Stimulated activated CD8-positive, alpha-beta memory T cell treated with anti-CD3 and anti-CD28 coated beads, Interleukin-15, amount 100 ng/mL, for 24 hours (primary cell): ENCODE measurements around the gene OAT.

Experiments used
- DNase-seq: peaks from one replicate; pipeline ENCODE4 v3.0.0-alpha.2; 2020; ENCODE audit warnings: low read depth

OAT gene

DNA sequence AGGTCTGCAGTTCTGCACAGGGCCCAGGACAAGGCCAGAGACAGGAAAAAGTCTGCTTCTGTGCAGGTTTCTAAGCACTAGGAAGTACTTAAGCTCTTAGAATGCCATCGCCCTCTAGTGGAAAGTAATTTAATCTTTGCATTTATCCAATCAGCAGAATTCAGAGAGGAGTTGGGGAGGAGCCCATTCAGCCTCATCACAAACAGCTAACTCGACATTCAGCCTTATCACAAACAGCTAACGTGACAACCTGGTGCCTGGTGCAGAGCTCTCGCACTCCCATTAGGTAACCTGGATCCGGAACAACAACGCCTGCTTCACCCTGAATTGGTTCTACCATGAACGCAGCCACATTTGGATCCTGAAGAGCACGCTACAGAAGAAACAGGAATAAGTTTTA, 15.2 kb downstream of the OAT start:
- DNase-seq: no peak

DNA sequence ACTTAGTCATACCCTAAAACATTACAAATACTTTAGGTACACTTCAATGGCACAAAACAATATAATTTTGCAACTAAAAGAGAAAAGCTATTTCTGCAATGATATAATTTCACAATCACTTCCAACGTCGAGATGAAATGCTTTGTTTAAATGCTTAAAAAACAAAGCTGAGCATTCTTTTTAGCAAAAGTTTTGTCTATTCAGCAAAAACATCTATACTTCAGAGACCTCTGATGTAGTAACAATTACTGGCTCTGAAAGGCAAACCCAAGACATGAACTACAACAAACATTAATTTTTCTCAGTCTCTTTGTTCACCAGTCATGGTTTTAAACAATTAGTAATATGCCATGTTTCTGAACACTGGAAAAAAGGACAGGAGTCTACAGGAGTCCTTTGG, 16.4 kb downstream of the OAT start:
- DNase-seq: no peak

DNA sequence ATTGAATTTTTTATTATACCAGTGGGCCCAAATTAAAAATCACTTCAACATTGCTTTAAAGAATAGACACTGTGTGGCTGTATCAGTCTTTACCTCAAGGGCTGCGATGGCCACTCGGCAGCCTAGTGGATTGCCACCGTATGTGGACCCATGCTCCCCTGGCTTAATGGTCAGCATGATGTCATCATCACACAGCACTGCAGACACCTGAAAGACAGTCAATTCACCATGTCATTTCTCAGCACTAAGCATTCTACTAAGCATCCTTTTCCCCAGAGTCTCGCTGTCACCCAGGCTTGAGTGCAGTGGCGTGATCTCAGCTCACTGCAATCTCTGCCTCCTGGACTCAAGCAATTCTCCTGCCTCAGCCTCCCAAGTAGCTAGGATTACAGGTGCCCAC, 17.1 kb downstream of the OAT start:
- no peak for DNase-seq

DNA sequence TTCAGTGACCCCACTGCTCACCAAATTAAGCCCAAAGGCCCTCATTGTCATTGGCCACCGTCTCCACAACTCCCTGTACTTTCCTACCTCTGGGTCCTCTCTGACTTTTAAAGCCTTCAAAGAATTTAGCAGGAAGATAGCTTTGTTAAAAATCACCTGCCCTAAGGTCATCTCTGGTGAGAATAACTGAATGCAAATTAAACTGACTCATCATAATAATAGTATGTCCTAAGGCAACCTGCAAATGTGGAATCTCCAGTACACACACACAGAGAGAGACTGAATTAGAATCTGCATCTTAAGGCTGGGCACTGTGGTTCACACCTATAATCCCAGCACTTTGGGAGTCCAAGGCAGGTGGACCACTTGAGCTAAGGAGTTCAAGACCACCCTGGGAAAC, 24.1 kb downstream of the OAT start:
- DNase-seq: no peak

DNA sequence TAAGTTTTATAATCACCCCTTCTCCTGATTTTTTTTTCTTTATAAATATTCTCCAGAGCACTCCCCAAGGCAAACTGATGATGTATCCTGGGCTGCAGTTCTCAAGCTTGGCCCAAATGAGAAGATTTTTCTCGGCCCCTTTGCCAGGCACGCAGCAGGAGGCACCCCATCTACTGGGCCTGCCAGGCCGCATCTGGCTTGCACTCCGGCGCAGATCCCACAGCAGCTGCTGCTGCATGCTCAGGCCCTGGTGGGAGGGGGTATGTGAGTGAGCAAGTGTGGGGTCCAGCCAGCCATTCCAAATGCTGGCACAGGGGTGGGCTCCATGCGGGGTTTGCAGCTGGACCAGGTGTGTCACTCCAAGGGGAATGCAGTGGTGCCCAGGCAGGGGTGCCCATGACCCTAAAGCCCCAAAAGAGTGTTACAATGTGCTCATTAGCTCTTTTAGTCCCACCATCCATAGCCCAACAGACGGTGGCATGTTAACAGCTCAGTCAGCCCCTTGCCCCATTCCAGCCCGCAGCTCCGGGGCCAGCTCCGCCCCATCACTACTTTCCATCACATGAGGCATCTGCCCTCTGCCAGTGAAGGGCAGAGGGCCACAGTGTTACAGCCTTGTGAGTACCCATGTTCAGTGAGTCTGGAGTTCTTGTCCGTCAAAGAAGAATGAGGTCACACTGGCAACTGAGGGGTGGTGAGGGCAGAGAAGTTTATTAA, 25.9 kb downstream of the OAT start:
- DNase-seq: no peak

DNA sequence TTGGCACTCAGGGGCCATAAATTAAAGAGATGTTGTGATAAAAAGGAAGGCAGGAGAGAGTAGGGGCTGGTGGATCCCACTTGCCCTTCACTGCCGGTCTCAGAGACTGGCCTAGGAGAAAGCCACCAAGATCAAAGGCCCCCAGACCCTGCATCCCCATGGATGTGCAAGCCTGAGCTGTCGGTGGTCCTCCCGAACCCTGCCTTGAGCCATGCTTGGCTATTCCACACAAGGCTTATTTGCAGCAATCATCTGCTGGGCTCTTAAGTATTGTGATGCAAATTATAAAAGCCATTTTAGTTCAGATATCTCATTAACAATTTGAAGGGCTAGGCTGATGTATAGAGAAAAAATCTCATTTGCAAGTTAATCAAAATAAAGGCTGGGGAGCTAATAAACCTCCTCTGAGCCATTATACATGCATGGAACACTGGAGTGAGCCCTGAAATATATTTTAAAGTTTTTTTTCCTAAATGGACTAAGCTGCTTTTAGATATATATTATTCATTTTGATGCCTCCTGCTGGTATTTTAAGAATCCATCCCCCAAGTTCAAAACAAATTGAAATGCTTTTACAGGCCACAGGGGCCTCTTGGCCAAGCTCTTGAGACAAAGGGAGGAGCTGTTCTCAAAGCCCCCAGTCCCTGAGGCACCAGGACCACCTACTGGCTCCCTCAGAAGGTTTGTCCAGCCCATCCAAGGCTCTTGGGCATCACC, 28.1 kb downstream of the OAT start:
- DNase-seq: no peak

DNA sequence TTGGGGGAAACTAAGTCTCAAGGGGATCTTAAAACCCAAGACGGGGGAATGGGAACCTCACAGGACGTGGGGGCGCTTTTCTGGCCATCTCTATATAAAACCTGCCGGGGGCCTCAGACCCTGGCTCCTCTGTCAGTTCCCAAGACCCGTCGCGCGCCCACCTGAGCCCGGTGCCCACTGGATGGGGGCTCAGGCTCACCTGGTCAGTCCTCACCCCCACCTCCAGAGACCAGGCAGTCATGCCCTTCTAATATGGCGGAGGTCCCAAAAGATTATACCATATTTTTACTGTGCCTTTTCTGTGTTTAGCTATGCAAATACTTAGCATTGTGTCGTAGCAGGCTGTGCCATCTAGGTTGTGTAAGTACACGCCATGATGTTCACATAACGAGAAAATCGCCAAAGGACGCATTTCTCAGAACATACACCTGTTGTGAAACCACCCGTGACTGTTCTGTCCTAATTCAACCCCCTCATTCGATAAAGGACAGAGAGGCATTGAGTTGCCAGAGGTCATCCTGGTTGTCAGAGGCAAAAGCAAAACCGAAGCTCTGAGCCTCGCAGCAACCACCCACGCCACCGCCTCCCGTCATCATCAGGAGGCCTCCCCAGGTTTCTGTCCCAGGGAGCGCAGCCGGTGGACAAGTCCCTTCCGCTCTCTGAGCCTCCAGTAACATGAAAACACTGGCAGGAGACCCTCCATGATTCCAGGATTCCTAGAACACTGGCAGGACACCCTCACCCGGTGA, 28.9 kb downstream of the OAT start:
- DNase-seq: no peak

DNA sequence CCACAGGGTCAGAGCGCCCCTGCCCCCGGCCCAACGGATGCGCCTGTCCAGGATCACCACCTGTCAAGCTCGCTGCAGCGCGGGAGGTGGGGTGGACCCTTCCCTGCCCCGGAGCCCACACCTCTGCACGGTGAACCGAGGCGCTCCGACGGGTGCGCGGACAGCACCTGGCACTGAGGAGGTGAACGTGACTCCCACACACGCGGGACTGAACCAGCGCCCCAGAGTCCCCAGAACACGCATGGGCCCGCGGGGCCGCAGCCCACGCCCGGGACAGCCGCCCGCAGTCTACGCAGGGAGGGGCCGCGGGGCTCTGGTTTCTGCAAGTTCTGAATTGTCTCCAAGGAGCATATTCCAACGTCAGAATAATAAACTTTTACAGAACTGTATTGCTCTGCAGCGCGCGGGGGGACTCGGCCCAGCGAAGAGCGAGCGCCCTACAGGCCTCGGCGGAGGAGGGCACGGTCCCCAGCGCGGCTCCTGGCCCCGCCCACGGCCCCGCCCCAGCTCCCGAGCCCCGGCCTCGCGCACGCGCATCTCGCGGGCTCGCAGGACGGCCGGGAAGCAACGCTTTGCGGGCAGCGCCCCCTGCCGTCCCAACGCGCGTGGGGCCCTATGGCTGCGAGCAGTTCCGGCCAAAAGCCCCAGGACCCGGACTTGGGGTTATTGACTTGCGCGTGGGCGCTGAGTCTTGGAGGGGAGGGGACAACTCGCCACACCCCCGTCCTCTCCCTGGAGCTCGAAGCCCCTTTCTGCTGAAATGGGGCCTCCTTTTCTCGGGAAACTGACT, 29.7 kb downstream of the OAT start:
- DNase-seq: peak; percentile 97

DNA sequence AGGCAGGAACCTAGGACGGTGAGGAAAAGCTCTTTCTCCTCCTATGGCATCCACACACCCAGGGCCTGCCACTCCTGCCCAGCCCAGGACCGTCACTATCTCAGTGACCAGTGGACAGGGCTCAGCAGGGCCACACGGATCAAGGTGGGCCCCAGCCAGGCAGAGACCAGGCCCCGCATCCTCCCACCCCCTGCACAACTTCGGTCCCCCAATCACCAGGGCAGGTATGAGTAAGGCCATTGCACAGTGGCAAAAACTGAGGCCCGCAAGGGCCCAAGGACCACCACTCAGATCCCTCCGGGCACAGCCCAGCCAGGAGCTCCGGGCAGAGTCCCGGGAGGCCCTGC, 30.3 kb downstream of the OAT start:
- DNase-seq: no peak

DNA sequence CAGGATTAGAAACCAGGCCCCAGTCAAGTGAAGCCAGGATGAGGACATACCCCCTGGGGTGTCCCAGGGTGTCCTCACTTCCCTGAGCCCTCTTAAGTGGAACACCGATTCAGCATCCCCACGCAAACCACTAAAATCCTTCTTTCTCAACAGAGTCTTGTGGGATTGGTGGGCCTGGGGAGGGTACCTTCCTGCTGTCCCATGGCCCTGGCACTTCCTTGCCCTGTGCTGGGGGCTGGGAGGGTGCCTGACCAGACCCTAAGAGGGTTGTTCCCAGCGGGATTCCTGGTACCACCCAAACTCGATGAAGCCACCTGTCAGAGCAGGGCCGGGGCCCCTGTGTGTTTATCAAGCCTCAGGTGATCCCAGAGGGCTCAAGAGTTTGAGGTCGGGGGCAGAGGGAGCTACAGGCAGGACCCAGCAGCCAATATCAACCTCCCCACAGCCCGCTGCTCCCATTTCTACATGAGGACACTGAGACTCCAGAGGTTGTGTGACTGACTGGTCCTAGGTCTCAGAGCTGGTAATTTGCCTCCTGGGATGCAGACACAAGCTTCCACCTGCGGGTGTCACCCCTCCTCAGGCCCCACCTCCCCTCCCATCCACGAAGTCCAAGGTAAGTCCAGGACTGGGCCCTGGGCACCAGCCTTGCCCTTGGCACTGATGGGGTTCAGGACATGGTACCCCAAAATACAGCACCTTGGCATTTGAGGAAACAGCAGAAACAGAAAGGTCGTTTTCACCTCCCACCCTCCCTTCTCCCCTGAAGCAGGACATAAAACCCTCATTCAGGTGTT, 31.4 kb downstream of the OAT start:
- no peak for DNase-seq

DNA sequence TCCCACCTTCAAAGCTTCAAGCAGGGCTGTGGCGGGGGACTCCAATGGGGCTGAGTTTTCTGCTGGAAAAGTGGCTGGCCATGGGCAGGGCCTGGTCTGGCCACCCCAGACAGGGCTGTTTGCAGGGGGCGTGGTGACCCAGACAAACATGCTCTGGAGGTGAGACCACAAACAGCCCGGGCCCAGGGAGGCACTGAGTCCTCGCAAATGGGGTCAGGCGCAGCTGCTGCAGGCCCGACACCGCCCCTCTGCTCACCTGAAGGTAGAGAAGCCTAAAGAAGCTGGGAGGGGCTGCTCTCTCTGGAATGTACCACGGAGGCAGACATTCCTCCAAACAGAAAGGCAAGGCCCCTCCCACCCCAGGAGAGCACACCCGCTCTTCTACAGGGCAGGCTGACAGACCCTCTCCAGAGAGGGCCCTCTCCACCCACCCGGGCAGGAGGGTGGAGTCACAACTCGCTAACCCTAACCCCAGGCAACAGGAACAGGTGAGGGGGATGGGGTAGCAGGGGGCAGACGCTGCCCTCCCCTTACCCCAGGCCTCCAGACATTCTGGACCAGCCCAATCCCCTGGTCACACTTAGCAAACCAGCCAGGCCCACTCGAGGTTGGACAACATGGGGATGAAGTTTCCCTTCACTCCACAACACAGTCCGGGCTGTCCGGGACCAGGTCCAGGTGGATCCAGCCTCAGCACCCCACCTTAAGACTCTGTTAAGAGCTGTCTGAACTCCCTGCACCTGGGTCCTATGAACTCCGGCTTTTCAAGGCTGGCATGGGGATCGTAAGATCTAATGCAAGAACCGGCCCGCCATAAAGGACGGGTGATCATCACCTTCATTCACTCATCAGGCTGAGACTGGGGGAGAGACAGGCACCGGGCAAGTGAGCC, 32.3 kb downstream of the OAT start:
- no peak for DNase-seq

DNA sequence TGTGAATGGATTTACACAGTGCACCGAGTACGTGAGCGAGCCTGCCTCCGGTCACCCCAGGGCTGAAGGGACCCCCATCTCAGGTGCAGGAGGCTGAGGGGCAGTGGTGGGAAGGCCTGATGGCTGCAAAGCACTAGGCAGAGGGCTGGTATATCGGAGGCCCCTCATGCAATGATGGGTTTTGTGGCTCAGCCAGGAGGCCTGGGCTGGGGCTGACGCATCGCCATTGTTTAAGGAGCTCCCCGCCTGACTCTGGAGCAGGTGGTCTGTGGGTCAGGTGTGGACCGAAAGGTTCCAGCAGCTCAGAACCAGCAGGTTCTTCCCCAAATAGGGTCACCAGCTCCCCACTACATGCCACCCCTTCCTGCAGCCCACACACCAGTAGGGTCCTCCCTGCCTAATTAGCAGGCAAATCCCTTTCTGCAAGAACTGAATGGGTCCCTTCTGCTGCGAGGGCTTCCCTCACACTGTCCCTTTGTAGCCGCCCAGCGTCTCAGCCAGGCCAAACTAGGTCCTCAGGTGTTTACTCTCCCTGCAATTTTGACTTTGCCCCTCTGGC, 33.0 kb downstream of the OAT start:
- no peak for DNase-seq

DNA sequence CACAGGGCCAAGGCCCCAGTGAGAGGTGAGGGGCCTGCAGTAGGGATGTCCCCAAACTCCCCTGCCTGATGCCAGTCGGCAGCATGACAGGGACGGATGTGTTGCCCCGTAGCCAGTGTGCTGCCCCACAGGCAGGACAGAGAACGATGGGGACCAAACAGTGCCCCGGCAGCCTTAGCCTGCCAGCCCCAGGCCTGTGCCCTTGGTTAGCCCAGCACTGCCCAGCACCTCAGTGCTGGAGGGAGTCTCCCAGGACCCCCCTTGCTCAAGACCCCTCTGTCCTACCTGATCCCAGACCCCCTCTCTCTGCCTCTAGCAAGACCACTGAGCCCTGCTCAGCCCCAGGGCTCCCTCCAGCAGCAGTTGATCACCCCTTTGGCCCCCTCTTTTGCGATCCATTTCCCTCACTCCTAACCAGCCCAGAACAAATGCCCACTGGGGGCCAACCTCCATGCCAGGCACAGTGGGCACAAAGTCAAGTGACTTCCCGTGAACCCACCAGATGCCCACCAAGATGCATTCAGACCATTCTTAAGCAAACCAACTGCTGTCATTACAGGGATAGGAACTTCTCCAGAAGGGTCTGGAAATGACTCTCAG, 34.0 kb downstream of the OAT start:
- DNase-seq: no peak

DNA sequence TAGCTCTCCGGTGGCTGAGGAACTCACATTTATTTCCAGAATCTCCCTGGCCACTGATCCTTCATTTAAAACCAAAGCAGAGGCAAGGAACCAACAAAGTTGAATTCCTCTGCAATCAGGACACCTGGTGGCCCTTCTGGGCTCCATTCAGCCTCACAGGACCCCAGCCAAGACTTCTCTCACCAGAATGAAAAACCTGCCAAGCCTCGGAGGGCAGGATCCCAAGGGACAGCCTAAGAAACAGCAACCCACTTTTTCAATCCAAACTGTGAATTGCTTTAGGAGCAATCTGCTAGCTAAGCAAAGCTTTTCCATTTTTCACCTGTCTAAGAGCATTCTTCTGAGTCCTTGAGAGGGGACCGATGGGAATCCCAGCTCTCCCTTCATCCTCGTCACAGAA, 34.6 kb downstream of the OAT start:
- DNase-seq: no peak

DNA sequence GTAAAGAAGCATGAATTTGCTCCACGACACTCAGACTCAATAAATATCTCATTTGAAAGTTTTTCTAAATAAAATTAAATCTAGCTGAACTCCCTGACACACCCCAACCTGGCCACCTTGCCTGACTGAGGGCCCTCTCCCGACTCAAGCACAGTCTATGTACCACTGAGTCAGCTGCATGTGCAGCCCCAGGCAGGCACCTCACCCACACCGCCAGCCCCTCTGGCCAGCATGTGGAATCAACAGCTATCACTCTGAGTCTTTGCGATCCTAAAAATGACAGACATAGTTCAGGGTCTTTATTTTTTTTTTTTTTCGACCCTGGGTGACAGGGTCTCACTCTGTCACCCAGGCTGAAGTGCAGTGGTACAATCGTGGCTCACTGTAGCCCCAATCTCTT, 35.2 kb downstream of the OAT start:
- DNase-seq: no peak

DNA sequence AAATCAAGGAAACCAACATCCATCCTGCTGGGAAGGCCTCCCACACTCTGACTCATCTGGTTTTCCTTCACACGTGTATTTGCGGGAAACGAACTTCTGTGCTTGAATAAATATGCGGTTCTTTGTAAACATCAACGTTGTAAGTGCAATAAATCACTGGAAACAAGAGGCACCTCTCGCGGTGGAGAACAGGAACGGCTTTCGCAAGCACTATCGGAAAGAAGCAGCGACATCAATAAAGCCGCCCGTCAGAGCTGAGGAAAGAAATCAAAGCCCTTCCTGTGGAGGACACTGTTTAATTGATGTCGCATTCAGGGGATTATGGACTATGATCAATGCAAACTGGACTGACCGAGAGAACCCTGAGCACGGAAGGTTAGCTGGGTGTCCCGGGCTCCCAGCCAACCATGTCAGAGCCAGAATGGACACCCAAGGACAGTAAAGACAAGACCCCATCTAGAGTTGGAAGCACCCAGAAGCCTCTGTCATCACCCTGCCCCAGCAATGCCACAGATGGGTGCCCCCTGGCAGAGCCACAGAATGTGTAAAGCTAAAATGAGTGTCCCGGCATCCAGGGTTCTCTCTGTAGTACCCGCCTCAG, 37.6 kb downstream of the OAT start:
- no peak for DNase-seq

DNA sequence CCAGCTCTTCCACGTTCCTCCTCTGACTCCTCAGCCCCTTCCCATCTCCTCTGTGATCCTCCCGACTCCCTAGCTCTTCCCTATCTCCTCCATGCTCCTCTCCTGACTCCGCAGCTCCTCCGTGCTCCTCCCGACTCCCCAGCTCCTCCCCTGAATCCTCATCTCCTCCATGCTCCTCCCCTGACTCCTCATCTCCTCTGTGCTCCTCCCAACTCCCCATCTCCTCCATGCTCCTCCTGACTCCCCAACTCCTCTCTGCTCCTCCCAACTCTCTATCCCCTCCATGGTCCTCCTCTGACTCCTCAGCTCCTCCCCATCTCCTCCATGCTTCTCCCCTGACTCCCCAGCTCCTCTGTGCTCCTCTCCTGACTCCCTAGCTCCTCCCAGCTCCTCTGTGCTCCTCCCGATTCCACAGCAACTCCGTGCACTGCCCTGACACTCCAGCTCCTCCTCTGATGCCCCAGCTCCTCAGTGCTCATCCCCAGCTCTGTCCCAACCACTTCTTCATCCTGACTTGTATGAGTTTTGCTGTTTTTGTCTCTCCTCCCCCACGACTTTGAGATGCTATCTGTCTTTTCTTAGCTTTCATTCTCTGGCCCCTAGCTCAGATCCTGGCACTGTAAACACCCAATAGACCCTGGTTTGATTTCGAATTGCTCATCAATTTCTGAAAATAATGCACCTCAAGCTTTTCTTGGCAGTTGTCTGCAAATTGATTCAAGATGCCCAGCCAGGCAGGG, 38.3 kb downstream of the OAT start:
- DNase-seq: no peak

DNA sequence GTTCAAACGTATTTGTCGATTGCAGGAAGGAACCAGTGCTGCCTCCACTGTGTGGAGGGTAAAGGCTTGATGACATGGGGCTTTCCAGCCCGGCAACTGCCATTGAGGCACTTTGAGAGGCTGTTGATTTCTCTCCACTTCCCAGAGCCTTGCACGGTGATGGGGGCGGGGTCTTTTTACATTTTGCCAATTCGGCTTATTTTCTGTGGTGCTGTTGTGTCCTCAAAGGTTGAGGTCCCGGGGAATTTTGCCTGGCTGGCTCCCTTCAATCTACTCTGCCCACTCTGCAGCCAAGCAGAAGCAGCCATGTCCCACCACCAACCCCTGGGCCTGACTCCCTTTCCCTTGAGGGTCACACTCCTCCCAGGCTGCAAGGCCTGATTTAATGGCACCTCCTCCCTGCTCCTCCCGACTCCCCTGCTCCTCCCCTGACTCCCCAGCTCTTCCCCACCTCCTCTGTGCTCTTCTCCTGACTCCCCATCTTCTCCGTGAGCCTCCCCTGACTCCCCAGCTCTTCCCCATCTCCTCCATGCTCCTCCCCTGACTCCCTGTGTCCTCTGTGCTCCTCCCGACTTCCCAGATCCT, 39.0 kb downstream of the OAT start:
- DNase-seq: no peak
